ENCODE results near the gene PRUNE1.

- no peak for TF ChIP-seq NFRKB (IDR thresholded peaks at IDR 0.05)
- TF ChIP-seq FOXM1 (IDR thresholded peaks at IDR 0.05; ENCODE audit: borderline replicate concordance), result no peak
- no peak for TF ChIP-seq FOXA1 (IDR thresholded peaks at IDR 0.05)
- TF ChIP-seq BHLHE40 (IDR thresholded peaks at IDR 0.05; ENCODE audit: borderline replicate concordance), result no peak
- TF ChIP-seq TARDBP (IDR thresholded peaks at IDR 0.05), result no peak
- no peak for TF ChIP-seq SUZ12 (IDR thresholded peaks at IDR 0.05)
- no peak for TF ChIP-seq PKNOX1 (IDR thresholded peaks at IDR 0.05)
- TF ChIP-seq CTBP1 (IDR thresholded peaks at IDR 0.05; ENCODE audit: borderline replicate concordance), result no peak
- no peak for TF ChIP-seq ARNT (IDR thresholded peaks at IDR 0.05)
- no peak for TF ChIP-seq SP1 (IDR thresholded peaks at IDR 0.05)
- no peak for TF ChIP-seq FOXK2 (IDR thresholded peaks at IDR 0.05)
- TF ChIP-seq HDGF (IDR thresholded peaks at IDR 0.05; ENCODE audit: borderline replicate concordance), result no peak
- no peak for TF ChIP-seq ELF4 (IDR thresholded peaks at IDR 0.05)
Measured at GRCh38 chr1:150995460-150995859, 12.8 kb upstream of the PRUNE1 start.
